DND-41 (cell line): ENCODE measurements around the gene UCN2.

Source experiments
- ATAC-seq: fragments of 200-7000 bp; cut with Tn5 transposase; 3 replicates; pipeline ENCODE4 v1.9.1; 2021; ENCODE audit warnings: low read depth; ENCODE audit not compliant: insufficient read depth
- DNase-seq: peaks from one replicate; pipeline ENCODE4 v3.0.0-alpha.2; 2020
- H2AFZ ChIP-seq: 2 replicates; pipeline ENCODE4 v1.6.0; 2012; ENCODE audit warnings: low read depth, low read length
- H3K27ac ChIP-seq: 2 replicates; pipeline ENCODE4 v1.5.1; 2012; ENCODE audit warnings: low read length, inconsistent platforms
- H3K27me3 ChIP-seq: fragments of 200-600 bp; sonication (generic); 2 replicates; pipeline ENCODE4 v1.6.0; 2012; ENCODE audit warnings: low read length, mild to moderate bottlenecking, inconsistent platforms; ENCODE audit not compliant: insufficient read depth, poor library complexity
- H3K36me3 ChIP-seq: 2 replicates; pipeline ENCODE4 v1.5.1; 2012; ENCODE audit warnings: low read length, inconsistent platforms; ENCODE audit not compliant: insufficient read depth
- H3K4me1 ChIP-seq: 2 replicates; pipeline ENCODE4 v1.5.1; 2012; ENCODE audit warnings: mild to moderate bottlenecking, low read length; ENCODE audit not compliant: insufficient read depth
- H3K4me2 ChIP-seq: 2 replicates; pipeline ENCODE4 v1.6.0; 2012; ENCODE audit warnings: mild to moderate bottlenecking, moderate library complexity, low read length, inconsistent platforms; ENCODE audit not compliant: insufficient read depth
- H3K4me3 ChIP-seq, 2 experiments: fragments of 200-600 bp in 1 of 2; shearing (Covaris generic) in 1 of 2; 2 replicates each; pipeline ENCODE4 v1.5.1; 2012 to 2016; ENCODE audit warnings: inconsistent platforms in 2 of 2, low read length in 2 of 2, mild to moderate bottlenecking in 2 of 2, low read depth in 1 of 2, moderate library complexity in 1 of 2
- H3K79me2 ChIP-seq: 2 replicates; pipeline ENCODE4 v1.6.0; 2012; ENCODE audit warnings: low read length, inconsistent platforms; ENCODE audit not compliant: insufficient read depth
- H3K9ac ChIP-seq: 2 replicates; pipeline ENCODE4 v1.6.0; 2012; ENCODE audit warnings: low read depth, mild to moderate bottlenecking, inconsistent platforms, low read length, moderate library complexity
- H3K9me3 ChIP-seq: 2 replicates; pipeline ENCODE4 v1.5.1; 2012; ENCODE audit warnings: low read length, moderate library complexity, mild to moderate bottlenecking, inconsistent platforms; ENCODE audit not compliant: insufficient read depth, severe bottlenecking
- H4K20me1 ChIP-seq: 2 replicates; pipeline ENCODE4 v1.6.0; 2012; ENCODE audit warnings: low read length; ENCODE audit not compliant: insufficient read depth
- CTCF ChIP-seq: IDR thresholded peaks from 2 replicates; pipeline ENCODE4 v1.5.1; 2012; ENCODE audit warnings: borderline replicate concordance, low read length, moderate library complexity, mild to moderate bottlenecking; ENCODE audit not compliant: poor library complexity, severe bottlenecking; ENCODE audit errors: extremely low read depth
- EZH2 ChIP-seq: IDR thresholded peaks from 3 replicates; pipeline ENCODE4 v1.6.1; 2012; ENCODE audit warnings: borderline replicate concordance, low read depth, mild to moderate bottlenecking, moderate library complexity, low read length, inconsistent platforms; ENCODE audit not compliant: severe bottlenecking

The UCN2 gene

GRCh38 chr3:48585411-48585810, 21.8 kb upstream of the UCN2 start:
- Histone ChIP-seq H3K9me3 (no peaks in the 10 kb centered on the region), H3K27me3 (no peaks in the 10 kb centered on the region), H4K20me1 (peaks cover 8% of the 10 kb centered on the region; the same call in 1 of the 2 replicates), H3K27ac (no peak overlapping the region), H3K4me2 (no peak overlapping the region), H3K36me3 (no peaks in the 10 kb centered on the region), H3K9ac (no peak overlapping the region), H2AFZ (no peak overlapping the region), H3K4me1 (no peaks in the 10 kb centered on the region), H3K4me3 (no peak overlapping the region), H3K79me2 (no peaks in the 10 kb centered on the region)
- no peak for DNase-seq
- ATAC-seq = no peak
- no peak for TF ChIP-seq CTCF

GRCh38 chr3:48584836-48585235, 21.3 kb upstream of the UCN2 start:
- Histone ChIP-seq H4K20me1 (peaks cover 8% of the 10 kb centered on the region; the same call in 1 of the 2 replicates), H3K9ac (no peak overlapping the region), H3K9me3 (no peaks in the 10 kb centered on the region), H3K4me1 (no peaks in the 10 kb centered on the region), H2AFZ (no peak overlapping the region), H3K27me3 (no peaks in the 10 kb centered on the region), H3K79me2 (no peaks in the 10 kb centered on the region), H3K27ac (no peak overlapping the region), H3K4me3 (no peak overlapping the region), H3K4me2 (no peak overlapping the region), H3K36me3 (no peaks in the 10 kb centered on the region)
- no peak for TF ChIP-seq CTCF
- TF ChIP-seq EZH2 = no peak
- no peak for DNase-seq
- no peak for ATAC-seq

DNA sequence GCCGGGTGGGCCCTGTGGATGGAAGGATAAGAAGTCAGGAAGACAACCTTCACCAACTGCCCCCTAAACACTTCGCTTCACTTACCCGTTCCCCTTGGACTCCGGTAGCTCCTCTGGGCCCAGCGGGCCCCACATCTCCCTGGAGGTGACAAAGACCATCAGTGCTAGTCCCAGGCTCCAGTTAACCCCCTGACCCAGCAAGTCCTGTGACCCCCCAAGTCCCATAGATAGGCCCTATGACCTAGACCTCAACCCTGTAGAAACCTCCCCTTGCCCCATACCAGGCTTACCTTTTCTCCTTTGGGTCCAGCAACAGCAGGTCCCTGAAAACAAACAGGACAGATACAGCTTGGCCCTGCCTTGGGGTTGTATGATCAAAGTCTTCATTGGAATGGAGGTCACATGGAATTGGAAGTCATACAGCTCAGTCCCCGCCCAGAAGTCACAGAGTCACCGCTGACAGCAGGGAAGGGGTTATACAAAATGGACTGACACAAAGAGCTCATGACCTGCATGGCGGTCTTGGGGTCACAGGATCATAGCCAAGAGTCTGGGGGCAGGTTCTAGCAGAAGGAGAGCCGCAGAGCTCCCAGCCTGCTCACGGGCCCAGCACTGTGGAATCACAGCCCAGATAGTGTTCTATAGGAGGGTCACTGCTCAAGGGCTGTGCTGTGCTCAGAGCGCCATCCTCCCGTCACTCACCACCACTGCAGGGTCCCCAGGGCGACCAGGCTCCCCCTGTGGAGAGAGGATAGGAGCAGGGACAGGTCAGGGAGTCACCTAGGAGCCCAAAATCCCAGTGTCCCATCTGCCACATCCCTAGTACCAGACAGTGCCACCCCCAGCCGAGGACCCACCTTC, 18.3 kb upstream of the UCN2 start:
- Histone ChIP-seq H3K4me1 (no peaks in the 10 kb centered on the region), H3K9me3 (no peaks in the 10 kb centered on the region), H3K36me3 (no peaks in the 10 kb centered on the region), H3K9ac (no peak overlapping the region), H3K27me3 (no peaks in the 10 kb centered on the region), H2AFZ (no peak overlapping the region), H3K27ac (no peak overlapping the region), H3K79me2 (no peaks in the 10 kb centered on the region), H4K20me1 (0 out of 2 replicates have a peak, but pooled peaks cover 2% of the 10 kb centered on the region), H3K4me2 (no peak overlapping the region), H3K4me3 (no peak overlapping the region)
- no peak for ATAC-seq
- DNase-seq = no peak
- no peak for TF ChIP-seq EZH2
- no peak for TF ChIP-seq CTCF
